Hepatocyte (in vitro differentiated cells): ENCODE results near the gene DEUP1. TPM values are rescaled to one million over a fixed set of nuclear protein-coding genes. Genes with fewer than 3 reads are reported as not detected.

Experiments
- DNase-seq: peaks from one replicate; pipeline ENCODE4 v3.0.0-alpha.2; 2016; ENCODE audit warnings: low spot score
- H2AFZ ChIP-seq: fragments of 200-600 bp; sonication (generic); 2 replicates; pipeline ENCODE4 v1.6.0; 2016; ENCODE audit warnings: antibody characterized with exemption, mild to moderate bottlenecking
- H3K27ac ChIP-seq: fragments of 200-600 bp; sonication (generic); 2 replicates; pipeline ENCODE4 v1.5.1; 2016; ENCODE audit warnings: mild to moderate bottlenecking
- H3K27me3 ChIP-seq: fragments of 200-600 bp; sonication (generic); 2 replicates; pipeline ENCODE4 v1.6.1; 2016
- H3K36me3 ChIP-seq: fragments of 200-600 bp; sonication (generic); replicated peaks from 2 replicates; pipeline ENCODE4 v1.5.1; 2016; ENCODE audit warnings: low read depth; ENCODE audit not compliant: insufficient read depth
- H3K4me1 ChIP-seq: fragments of 200-600 bp; sonication (generic); 2 replicates; pipeline ENCODE4 v1.5.1; 2016; ENCODE audit warnings: mild to moderate bottlenecking, moderate library complexity; ENCODE audit not compliant: insufficient read depth
- H3K4me2 ChIP-seq: fragments of 200-600 bp; sonication (generic); 2 replicates; pipeline ENCODE4 v1.6.0; 2016
- H3K4me3 ChIP-seq: fragments of 200-600 bp; sonication (generic); 2 replicates; pipeline ENCODE4 v1.5.1; 2016; ENCODE audit warnings: mild to moderate bottlenecking
- H3K79me2 ChIP-seq: fragments of 200-600 bp; sonication (generic); 2 replicates; pipeline ENCODE4 v1.6.0; 2017; ENCODE audit warnings: mild to moderate bottlenecking
- H3K9me2 ChIP-seq: fragments of 200-600 bp; sonication (generic); replicated peaks from 2 replicates; pipeline ENCODE4 v1.6.0; 2017; ENCODE audit warnings: mild to moderate bottlenecking; ENCODE audit not compliant: insufficient read depth
- H3K9me3 ChIP-seq: fragments of 200-600 bp; sonication (generic); 2 replicates; pipeline ENCODE4 v1.5.1; 2016; ENCODE audit warnings: low read depth, mild to moderate bottlenecking
- H4K20me1 ChIP-seq: fragments of 200-600 bp; sonication (generic); 2 replicates; pipeline ENCODE4 v1.6.0; 2016; ENCODE audit warnings: mild to moderate bottlenecking; ENCODE audit not compliant: insufficient read depth, poor library complexity, severe bottlenecking
- EZH2 ChIP-seq: fragments of 200-600 bp; sonication (generic); IDR thresholded peaks from 2 replicates; pipeline ENCODE4 v1.6.1; 2016; ENCODE audit warnings: antibody characterized with exemption, mild to moderate bottlenecking, borderline replicate concordance
- EZH2phosphoT487 ChIP-seq: fragments of 200-600 bp; sonication (generic); IDR thresholded peaks from one replicate; pipeline ENCODE4 v1.6.1; 2018; ENCODE audit warnings: antibody characterized with exemption, mild to moderate bottlenecking, low read depth, moderate library complexity; ENCODE audit not compliant: unreplicated experiment, severe bottlenecking
- WGBS: methylation state at CpG from one replicate; pipeline ENCODE4 v1.1.6; 2016; ENCODE audit warnings: low lambda C conversion rate; ENCODE audit errors: missing lambda C conversion rate; 5-methylcytosine and 5-hydroxymethylcytosine counted together
- polyA plus RNA-seq: library from polyadenylated mRNA; unstranded; fragments of >200 nt; fragmentation: Nextera tagmentation; extraction: Ambion mirVana; gene quantifications from 2 replicates; pipeline ENCODE4 v1.2.1, GENCODE V29; 2016
- total RNA-seq: library from RNA; depleted of rRNA; stranded (reverse); fragments of >200 nt; gene quantifications from 2 replicates; pipeline ENCODE4 v1.2.3, GENCODE V29; 2014
- TF ChIP-seq, protein P1 (sequence below): fragments of 200-600 bp; sonication (generic); IDR thresholded peaks from 2 replicates; pipeline ENCODE4 v1.5.1; 2016; ENCODE audit warnings: antibody characterized with exemption, mild to moderate bottlenecking; ENCODE audit not compliant: poor library complexity

DEUP1 gene
- total and polyA plus RNA-seq, 2 experiments from 2014 or later = 0.28 to 0.47 TPM

GRCh38 chr11:93468290-93468689, 137.7 kb downstream of the DEUP1 start:
- no peaks in the 10 kb centered on the region for H3K79me2 ChIP-seq

DNA sequence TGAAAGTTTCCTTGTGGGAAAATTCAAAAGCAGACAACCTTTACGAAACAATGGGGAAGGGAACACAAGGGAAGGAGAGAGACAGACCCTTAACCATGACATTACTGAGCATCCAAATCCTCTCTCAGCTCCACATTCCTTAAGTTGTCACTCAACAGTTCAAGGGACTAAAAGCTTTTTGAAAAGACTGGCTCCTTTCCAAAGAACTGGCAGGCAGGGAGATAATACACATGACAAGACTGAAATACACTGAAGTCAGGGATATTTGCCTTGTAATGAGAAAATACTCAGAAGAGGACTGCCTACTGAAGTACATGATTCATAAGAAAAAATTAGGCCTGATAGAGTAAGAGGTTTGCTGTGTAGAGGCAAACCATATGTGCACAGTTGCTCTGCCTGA, 143.6 kb downstream of the DEUP1 start:
- H3K27me3 ChIP-seq = no peaks in the 10 kb centered on the region
- TF ChIP-seq, protein P1, sequence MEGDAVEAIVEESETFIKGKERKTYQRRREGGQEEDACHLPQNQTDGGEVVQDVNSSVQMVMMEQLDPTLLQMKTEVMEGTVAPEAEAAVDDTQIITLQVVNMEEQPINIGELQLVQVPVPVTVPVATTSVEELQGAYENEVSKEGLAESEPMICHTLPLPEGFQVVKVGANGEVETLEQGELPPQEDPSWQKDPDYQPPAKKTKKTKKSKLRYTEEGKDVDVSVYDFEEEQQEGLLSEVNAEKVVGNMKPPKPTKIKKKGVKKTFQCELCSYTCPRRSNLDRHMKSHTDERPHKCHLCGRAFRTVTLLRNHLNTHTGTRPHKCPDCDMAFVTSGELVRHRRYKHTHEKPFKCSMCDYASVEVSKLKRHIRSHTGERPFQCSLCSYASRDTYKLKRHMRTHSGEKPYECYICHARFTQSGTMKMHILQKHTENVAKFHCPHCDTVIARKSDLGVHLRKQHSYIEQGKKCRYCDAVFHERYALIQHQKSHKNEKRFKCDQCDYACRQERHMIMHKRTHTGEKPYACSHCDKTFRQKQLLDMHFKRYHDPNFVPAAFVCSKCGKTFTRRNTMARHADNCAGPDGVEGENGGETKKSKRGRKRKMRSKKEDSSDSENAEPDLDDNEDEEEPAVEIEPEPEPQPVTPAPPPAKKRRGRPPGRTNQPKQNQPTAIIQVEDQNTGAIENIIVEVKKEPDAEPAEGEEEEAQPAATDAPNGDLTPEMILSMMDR = no peak
- no peak for TF ChIP-seq EZH2phosphoT487
- TF ChIP-seq EZH2 = no peak
- WGBS = 96% methylated on average over 1 of the region's 1 CpG

More at GRCh38 chr11:93468290-93468689, 137.7 kb downstream of the DEUP1 start:
- Histone ChIP-seq H4K20me1 (no peaks in the 10 kb centered on the region), H3K9me3 (no peaks in the 10 kb centered on the region), H3K9me2 (no peaks in the 10 kb centered on the region), H3K36me3 (no peaks in the 10 kb centered on the region), H2AFZ (no peak overlapping the region), H3K4me1 (no peaks in the 10 kb centered on the region), H3K27me3 (no peaks in the 10 kb centered on the region), H3K4me3 (no peak overlapping the region), H3K27ac (no peak overlapping the region), H3K4me2 (no peak overlapping the region)
- DNase-seq = no peak
- TF ChIP-seq EZH2 = no peak
- TF ChIP-seq EZH2phosphoT487 = no peak
- TF ChIP-seq, protein P1 = no peak
- 76% methylated on average over 5 of the region's 5 CpGs for WGBS

DNA sequence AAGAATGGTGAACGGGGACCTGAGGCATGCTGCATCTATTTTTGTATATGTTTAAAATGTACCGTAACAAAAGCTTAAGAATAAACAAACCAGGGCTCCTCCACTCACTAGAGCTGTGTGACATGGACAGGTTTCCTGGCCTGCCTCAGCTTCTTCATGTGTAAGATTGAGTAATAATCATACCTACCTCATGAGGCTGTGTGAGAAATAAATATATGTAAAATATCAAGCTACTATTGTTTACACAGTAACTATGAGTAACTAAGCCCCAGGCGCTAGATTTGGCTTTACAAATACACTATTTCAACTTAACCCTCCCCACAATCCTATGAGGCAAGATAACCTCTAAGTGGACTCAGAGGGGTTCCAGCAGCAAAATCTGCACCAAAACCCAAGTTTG, 146.3 kb downstream of the DEUP1 start:
- H3K4me1 ChIP-seq = no peaks in the 10 kb centered on the region
- no peak for TF ChIP-seq EZH2phosphoT487
- TF ChIP-seq, protein P1 = no peak
- TF ChIP-seq EZH2 = no peak
- H2AFZ ChIP-seq = no peak overlapping the region
- H3K79me2 ChIP-seq = no peaks in the 10 kb centered on the region
- no peaks in the 10 kb centered on the region for H3K36me3 ChIP-seq
- WGBS = 69% methylated on average over 3 of the region's 3 CpGs
- H3K27me3 ChIP-seq = no peaks in the 10 kb centered on the region
- DNase-seq = no peak
- no peaks in the 10 kb centered on the region for H3K9me2 ChIP-seq
- H3K27ac ChIP-seq = no peak overlapping the region
- H4K20me1 ChIP-seq = no peaks in the 10 kb centered on the region
- no peaks in the 10 kb centered on the region for H3K9me3 ChIP-seq
- H3K4me2 ChIP-seq = no peak overlapping the region
- no peak overlapping the region for H3K4me3 ChIP-seq

More for the DNA sequence above, 143.6 kb downstream of the DEUP1 start:
- H3K4me2 ChIP-seq = no peak overlapping the region
- no peaks in the 10 kb centered on the region for H3K4me1 ChIP-seq
- no peaks in the 10 kb centered on the region for H3K9me3 ChIP-seq
- H3K27ac ChIP-seq = no peak overlapping the region
- H3K9me2 ChIP-seq = no peaks in the 10 kb centered on the region
- H3K36me3 ChIP-seq = no peaks in the 10 kb centered on the region
- no peaks in the 10 kb centered on the region for H3K79me2 ChIP-seq
- no peak overlapping the region for H3K4me3 ChIP-seq
- no peak overlapping the region for H2AFZ ChIP-seq
- DNase-seq = no peak
- no peaks in the 10 kb centered on the region for H4K20me1 ChIP-seq
